GM21360 (cell line): Measurements from ENCODE around the gene KDM5B.
"Not testable (repeated sequence)": the region's sequence is repeated elsewhere in the genome, so short reads cannot be mapped to it uniquely, and the experiment has no call there.

Experiments
- ATAC-seq: cut with Tn5 transposase; IDR thresholded peaks from one replicate; pipeline ENCODE4 v1.9.1; 2021; ENCODE audit warnings: mild to moderate bottlenecking, moderate library complexity; ENCODE audit not compliant: unreplicated experiment

KDM5B gene

GRCh38 chr1:202794051-202794740 lies 14.0 kb downstream of the KDM5B start:
- ATAC-seq, result no peak

DNA sequence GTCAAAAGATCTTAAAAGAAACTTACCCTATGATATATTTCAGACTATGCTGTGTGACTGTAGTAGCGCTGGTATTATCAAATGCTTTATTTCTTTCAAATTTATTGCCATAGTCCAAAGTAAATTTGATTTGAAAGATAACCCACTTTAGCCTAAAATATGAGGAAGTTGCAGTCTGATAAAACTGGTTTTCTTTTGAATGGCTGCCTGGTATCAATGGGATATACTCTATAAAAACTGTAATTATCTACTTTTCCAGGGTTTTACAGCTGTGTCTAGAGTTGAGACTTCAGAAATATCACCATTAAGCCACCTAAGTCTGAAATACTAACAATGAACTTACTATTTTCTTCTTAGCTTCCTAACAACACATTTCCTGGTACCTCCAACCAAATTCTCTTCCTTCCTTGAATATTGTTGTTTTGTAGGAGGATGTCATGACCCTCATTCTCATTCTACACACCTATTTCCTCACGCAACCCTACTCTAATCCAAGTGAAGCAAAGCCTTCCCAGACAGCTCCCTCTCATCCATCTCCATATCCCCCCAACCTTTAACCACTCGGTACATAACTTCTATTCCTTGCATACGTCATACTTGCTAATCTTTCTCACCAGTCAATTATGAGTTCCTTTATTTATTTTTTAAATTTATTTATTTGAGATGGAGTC lies 17.0 kb downstream of the KDM5B start:
- ATAC-seq, result no peak

- no peak for ATAC-seq
These were observed 19.4 kb downstream of the KDM5B start for GRCh38 chr1:202788800-202789199.

- no peak for ATAC-seq
These were observed 21.4 kb downstream of the KDM5B start for GRCh38 chr1:202786804-202787203.

DNA sequence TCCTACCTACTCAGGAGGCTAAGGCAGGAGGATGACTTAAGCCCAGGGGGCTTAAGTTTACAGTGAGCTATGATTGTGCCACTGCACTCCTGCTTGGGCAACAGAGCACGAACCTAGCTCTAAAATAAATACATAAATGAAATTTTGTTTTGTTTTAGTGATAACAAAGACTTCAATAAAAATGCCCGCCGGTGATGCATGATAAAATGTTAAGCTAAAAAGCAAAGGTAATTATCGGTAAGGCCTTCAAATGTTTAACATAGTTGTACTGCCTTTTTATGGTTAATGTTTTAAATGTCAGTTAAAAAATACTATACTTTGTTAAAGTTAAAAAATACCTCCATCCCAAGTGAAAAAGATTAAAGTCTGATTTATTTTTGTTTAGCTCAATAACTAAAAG lies 27.0 kb downstream of the KDM5B start:
- ATAC-seq, result no peak

GRCh38 chr1:202770135-202770534 lies 38.1 kb downstream of the KDM5B start:
- no peak for ATAC-seq

GRCh38 chr1:202765721-202766120 lies 42.5 kb downstream of the KDM5B start:
- no peak for ATAC-seq

- no peak for ATAC-seq
These were observed 46.2 kb downstream of the KDM5B start for GRCh38 chr1:202762019-202762418.

DNA sequence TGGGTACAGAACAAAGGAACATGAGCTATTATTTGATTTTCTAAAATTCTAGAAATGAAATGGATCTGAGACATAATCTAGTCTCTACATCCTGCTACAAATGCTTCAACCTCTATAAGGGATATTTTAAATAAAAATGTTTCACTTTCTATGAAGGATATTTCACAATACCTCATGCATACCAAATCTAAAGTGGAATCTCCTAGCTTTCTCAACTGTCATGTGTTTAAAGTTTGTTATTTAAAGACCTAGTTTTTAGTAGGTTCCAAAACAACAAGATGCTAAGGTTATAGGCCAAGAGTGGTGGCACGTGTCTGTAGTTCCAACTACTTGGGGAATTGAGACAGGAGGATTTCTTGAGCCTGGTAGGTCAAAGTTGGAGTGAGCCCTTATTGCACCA lies 47.6 kb downstream of the KDM5B start:
- no peak for ATAC-seq

DNA sequence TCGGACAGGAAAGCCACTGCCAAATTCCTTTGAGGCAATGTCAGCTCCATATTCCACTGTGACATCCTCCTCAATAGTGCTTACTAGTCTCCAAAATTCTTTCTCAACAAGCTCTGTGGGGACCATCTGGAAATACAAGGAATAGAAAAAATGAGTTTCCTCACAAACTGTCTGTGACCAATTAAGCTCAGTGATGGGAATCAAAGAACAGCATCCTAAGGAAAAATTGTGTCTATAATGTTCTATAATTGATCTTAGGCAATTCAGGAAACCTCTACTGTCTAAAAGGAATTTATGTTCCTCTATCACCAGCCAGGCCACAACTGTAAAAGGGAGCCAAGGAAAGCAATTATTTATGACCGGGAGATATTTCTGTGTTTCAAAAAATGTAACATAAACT lies 51.8 kb downstream of the KDM5B start:
- no peak for ATAC-seq

DNA sequence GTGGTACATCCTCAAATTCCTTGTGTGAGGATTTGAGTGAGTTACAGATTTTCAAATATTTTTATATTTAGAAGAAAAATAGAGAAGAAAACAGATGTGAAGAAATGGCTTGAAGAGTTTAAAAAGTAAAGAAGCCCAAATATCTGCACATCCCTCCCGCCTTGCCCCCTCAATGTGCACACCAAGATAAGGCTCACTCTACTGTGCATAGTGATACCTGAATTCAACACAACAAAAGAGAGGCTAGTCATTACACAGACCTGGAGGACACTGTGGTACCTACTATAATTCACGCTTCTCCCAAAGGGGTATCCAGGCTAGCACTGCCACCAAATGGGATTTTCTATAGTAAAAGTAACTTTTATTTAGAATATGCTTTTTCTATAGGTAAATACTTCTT lies 53.9 kb downstream of the KDM5B start:
- ATAC-seq, result no peak

GRCh38 chr1:202752774-202753173 lies 55.4 kb downstream of the KDM5B start:
- no peak for ATAC-seq

- no peak for ATAC-seq
These were observed 57.5 kb downstream of the KDM5B start for GRCh38 chr1:202750761-202751160.

GRCh38 chr1:202750024-202750423 lies 58.2 kb downstream of the KDM5B start:
- no peak for ATAC-seq

- no peak for ATAC-seq
These were observed 62.8 kb downstream of the KDM5B start for GRCh38 chr1:202745323-202745888.

- not testable (repeated sequence) for ATAC-seq
These were observed 63.5 kb downstream of the KDM5B start for GRCh38 chr1:202744770-202745169.

DNA sequence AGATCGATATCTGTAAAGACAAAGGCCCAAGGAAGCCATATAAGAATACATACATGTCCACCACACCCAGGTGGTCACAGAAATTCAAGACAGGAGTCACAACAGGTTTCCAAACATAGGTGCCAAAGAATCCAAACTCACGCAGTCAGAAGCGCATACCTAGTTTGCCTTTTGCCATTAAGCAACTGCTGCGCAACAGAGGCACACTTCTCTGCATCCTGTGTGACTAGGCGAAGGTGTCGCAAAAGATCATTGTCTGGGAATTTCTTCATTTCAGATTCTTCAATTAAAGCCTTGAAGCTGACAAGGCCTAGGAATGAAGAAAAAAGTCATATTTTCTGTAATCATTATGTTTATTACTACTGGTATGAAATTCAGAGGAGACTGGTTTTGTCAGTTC lies 65.7 kb downstream of the KDM5B start:
- ATAC-seq, result no peak

DNA sequence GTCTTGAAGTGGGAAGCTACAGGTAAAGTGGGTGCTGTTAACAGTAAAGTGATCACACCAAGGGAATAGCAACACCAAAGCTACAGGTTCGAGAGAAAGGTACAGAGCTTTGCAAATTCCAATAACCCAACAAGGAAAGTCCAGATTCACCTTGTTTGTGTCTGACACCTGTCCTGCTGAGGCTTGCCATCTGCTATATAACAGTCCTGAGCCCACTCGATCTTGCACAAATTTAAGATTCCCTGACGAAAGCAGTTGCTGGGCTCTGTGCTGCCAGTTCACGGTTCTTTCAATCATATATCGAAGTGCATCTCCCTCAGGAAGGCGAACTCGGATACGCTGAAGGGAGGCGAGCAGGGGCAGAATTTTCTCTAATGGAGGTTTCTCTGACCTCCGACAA lies 75.0 kb downstream of the KDM5B start:
- ATAC-seq, result no peak

GRCh38 chr1:202728951-202729350 lies 79.3 kb downstream of the KDM5B start:
- no peak for ATAC-seq

GRCh38 chr1:202725526-202725925 lies 82.7 kb downstream of the KDM5B start:
- ATAC-seq, result no peak

DNA sequence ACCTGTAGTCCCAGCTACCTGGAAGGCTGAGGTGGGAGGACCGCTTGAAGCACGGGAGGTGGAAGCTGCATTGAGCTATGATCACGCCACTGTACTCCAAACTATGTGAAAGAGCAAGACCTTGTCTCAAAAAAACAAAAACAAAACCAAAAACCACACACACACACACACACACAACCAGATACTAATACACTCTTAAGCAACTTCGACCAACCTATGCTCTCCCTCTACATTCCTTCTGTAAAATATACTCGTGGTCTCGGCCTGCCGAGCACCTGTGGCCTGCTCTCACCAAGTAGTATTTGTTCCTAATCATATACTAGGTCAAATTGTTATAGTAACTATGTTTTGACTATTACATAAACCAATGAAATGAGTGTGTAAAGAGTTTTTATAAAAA lies 84.5 kb downstream of the KDM5B start:
- no peak for ATAC-seq

DNA sequence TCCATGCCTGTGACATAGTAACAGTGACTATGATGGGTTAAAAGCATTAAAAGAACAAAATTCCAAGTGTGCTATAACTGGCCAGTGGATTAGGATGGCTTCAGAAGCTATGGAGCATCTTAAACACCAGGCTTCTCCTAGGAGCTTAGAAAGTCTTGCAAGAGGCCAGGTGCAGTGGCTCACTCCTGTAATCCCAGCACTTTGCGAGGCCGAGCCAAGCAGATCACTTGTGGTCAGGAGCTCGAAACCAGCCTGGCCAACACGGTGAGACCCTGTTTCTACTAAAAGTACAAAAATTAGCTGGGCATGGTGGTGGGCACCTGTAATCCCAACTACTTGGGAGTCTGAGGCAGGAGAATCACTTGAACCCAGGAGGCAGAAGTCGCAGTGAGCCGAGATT lies 85.2 kb downstream of the KDM5B start:
- not testable (repeated sequence) for ATAC-seq
